GM08714 (cell line): ENCODE data around the gene MYH7B.

ENCODE experiments used
- H3K4me3 ChIP-seq: fragments of 200-500 bp; sonication (Bioruptor generic); 2 replicates; pipeline ENCODE4 v1.5.1; 2014; ENCODE audit warnings: mild to moderate bottlenecking, low read length, inconsistent platforms
- ZNF274 ChIP-seq: IDR thresholded peaks from 2 replicates; pipeline ENCODE4 v1.6.1; 2012; ENCODE audit warnings: mild to moderate bottlenecking, low read depth, low read length

The MYH7B gene

GRCh38 chr20:34928411-34928810, 27.3 kb upstream of the MYH7B start:
- H3K4me3 ChIP-seq, result no peak overlapping the region
- no peak for TF ChIP-seq ZNF274

GRCh38 chr20:34931771-34932170, 23.9 kb upstream of the MYH7B start:
- no peak overlapping the region for H3K4me3 ChIP-seq
- no peak for TF ChIP-seq ZNF274

GRCh38 chr20:34938466-34939163, 17.1 kb upstream of the MYH7B start:
- TF ChIP-seq ZNF274, result no peak
- no peak overlapping the region for H3K4me3 ChIP-seq

- TF ChIP-seq ZNF274, result no peak
- H3K4me3 ChIP-seq, result no peak overlapping the region
Observed at GRCh38 chr20:34940081-34940481, 15.6 kb upstream of the MYH7B start.

- TF ChIP-seq ZNF274, result no peak
- no peak overlapping the region for H3K4me3 ChIP-seq
Observed at GRCh38 chr20:34941226-34941625, 14.4 kb upstream of the MYH7B start.

GRCh38 chr20:34942301-34942700, 13.4 kb upstream of the MYH7B start:
- TF ChIP-seq ZNF274, result no peak
- no peak overlapping the region for H3K4me3 ChIP-seq

- no peak for TF ChIP-seq ZNF274
- no peak overlapping the region for H3K4me3 ChIP-seq
Observed at GRCh38 chr20:34943808-34944567, 11.7 kb upstream of the MYH7B start.

- TF ChIP-seq ZNF274, result no peak
- no peak overlapping the region for H3K4me3 ChIP-seq
Observed at GRCh38 chr20:34945315-34946077, 10.2 kb upstream of the MYH7B start.

GRCh38 chr20:34946661-34947060, 9.0 kb upstream of the MYH7B start:
- TF ChIP-seq ZNF274, result no peak

GRCh38 chr20:34947336-34947735, 8.3 kb upstream of the MYH7B start:
- no peak for TF ChIP-seq ZNF274

More at GRCh38 chr20:34946661-34947060, 9.0 kb upstream of the MYH7B start:
- no peak overlapping the region for H3K4me3 ChIP-seq

GRCh38 chr20:34948030-34948429, 7.6 kb upstream of the MYH7B start:
- TF ChIP-seq ZNF274, result no peak
- no peak overlapping the region for H3K4me3 ChIP-seq

More at GRCh38 chr20:34947336-34947735, 8.3 kb upstream of the MYH7B start:
- H3K4me3 ChIP-seq, result no peak overlapping the region

GRCh38 chr20:34949120-34949519, 6.5 kb upstream of the MYH7B start:
- no peak for TF ChIP-seq ZNF274
- H3K4me3 ChIP-seq, result no peak overlapping the region

- H3K4me3 ChIP-seq, result no peak overlapping the region
- TF ChIP-seq ZNF274, result no peak
Observed at GRCh38 chr20:34951252-34951651, 4.4 kb upstream of the MYH7B start.

- no peak for TF ChIP-seq ZNF274
- H3K4me3 ChIP-seq, result no peak overlapping the region
Observed at GRCh38 chr20:34951652-34952051, 4.0 kb upstream of the MYH7B start.
